GM12892 (cell line): ENCODE data around the gene B4GALT2.

Experiments used
- DNase-seq: peaks from one replicate; pipeline ENCODE4 v3.0.0; 2011; ENCODE audit not compliant: insufficient read length
- FAIRE-seq: peaks from 2 replicates; lab custom pipeline; 2011; peaks lifted over from hg19 to GRCh38; lab: Jason Lieb, UNC
- POLR2A ChIP-seq: IDR thresholded peaks from 2 replicates; pipeline ENCODE4 v1.6.1; 2011; ENCODE audit warnings: low read depth, low read length, control low read depth
- POLR2AphosphoS5 ChIP-seq: IDR thresholded peaks from 2 replicates; pipeline ENCODE4 v1.6.1; 2011; ENCODE audit warnings: low read depth, low read length, control low read depth
- TAF1 ChIP-seq: IDR thresholded peaks from 2 replicates; pipeline ENCODE4 v1.6.1; 2011; ENCODE audit warnings: low read depth, mild to moderate bottlenecking, control low read depth, low read length, borderline replicate concordance

B4GALT2 gene

DNA sequence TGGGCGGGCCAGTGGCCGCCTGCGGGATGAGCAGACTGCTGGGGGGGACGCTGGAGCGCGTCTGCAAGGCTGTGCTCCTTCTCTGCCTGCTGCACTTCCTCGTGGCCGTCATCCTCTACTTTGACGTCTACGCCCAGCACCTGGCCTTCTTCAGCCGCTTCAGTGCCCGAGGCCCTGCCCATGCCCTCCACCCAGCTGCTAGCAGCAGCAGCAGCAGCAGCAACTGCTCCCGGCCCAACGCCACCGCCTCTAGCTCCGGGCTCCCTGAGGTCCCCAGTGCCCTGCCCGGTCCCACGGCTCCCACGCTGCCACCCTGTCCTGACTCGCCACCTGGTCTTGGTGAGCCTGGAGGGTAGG lies 2.1 kb downstream of the B4GALT2 start:
- DNase-seq (no peak), FAIRE-seq (no peak)
- TF ChIP-seq TAF1, result no peak
- TF ChIP-seq POLR2A, result no peak
- TF ChIP-seq POLR2AphosphoS5, result no peak

- TF ChIP-seq TAF1, result no peak
- DNase-seq (no peak), FAIRE-seq (no peak)
Observed at GRCh38 chr1:43981636-43982035, 2.6 kb downstream of the B4GALT2 start.

DNA sequence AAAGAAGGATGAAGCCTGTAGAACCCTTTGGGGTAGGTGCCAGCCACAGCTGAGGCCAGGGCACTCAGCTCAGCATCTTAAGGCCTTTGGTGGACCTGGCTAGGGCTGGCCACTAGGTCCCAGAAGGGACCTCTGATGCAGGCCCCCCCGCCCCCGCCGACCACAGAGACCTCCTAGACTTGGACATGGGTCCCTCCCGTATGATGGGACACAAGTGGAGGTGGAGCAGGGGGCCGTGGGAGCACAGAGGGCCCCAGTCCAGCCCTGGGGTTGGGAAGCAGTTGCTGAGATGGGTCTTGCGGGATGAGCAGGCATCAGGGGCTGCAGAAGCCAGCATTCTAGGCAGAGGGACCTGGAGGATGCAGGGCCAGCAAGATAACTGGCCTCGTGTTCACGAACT lies 3.2 kb downstream of the B4GALT2 start:
- no peak for DNase-seq
- TF ChIP-seq POLR2AphosphoS5 (no peak), TAF1 (no peak), POLR2A (no peak)
- FAIRE-seq, result no peak

DNA sequence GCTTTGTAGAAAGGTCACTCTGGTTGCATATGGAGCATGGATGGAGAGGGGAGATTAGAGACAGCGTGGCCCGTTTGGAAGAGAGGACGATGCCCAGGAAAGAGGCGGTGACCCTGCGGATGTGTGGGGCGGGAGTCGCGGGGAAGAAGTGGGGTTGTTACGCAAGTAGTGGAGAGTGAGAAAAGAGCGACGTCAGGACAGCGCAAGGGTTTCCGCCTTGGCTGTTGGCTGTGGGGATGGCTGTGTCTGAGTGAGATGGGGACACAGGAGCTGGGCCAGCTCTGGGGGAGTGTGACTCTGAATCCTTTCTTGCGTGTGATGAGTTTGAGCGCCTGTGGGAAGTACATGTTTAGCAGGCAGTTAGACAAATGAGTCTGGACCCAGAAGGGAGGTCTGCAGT lies 3.8 kb downstream of the B4GALT2 start:
- DNase-seq (no peak), FAIRE-seq (no peak)
- TF ChIP-seq POLR2A (no peak), TAF1 (no peak), POLR2AphosphoS5 (no peak)

GRCh38 chr1:43983253-43983899 lies 4.4 kb downstream of the B4GALT2 start:
- DNase-seq (no peak), FAIRE-seq (no peak)
- TF ChIP-seq TAF1 (no peak), POLR2AphosphoS5 (no peak), POLR2A (no peak)

GRCh38 chr1:43984855-43985254 lies 5.8 kb downstream of the B4GALT2 start:
- DNase-seq (no peak), FAIRE-seq (no peak)
- no peak for TF ChIP-seq POLR2AphosphoS5
- no peak for TF ChIP-seq TAF1
- TF ChIP-seq POLR2A, result no peak

DNA sequence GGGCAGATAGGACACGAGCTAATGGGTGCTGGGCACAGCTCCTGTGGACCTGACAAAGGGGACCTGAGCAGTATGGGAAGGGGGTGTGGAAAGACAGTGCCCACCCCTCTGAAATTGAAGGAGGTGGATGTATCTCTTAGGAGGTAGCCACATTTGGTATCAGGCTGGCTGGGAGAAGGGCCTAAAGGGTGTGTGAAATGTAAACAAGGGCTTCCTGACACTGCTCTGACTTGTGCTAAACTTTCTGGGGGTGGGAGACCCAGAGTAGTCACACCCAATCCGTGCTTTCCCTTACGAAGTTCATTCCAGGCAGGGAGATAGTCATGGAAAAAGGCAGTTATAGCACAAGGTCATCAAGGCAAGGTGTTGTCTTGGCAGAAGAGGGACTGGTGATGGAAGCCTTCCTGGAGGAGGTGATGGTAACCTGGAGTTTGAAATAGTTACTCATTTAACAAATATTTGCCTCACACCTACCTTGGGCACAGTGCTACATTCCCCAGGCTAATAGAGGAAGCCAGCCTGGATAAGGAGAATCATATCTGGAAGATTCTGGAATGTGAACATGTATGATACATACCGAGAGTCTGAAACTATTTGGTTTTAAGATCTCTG lies 7.1 kb downstream of the B4GALT2 start:
- TF ChIP-seq POLR2A, result no peak
- no peak for TF ChIP-seq TAF1
- no peak for TF ChIP-seq POLR2AphosphoS5
- no peak for FAIRE-seq
- no peak for DNase-seq

GRCh38 chr1:43986712-43987111 lies 7.7 kb downstream of the B4GALT2 start:
- TF ChIP-seq TAF1 (no peak), POLR2A (no peak), POLR2AphosphoS5 (no peak)
- FAIRE-seq (no peak), DNase-seq (no peak)

DNA sequence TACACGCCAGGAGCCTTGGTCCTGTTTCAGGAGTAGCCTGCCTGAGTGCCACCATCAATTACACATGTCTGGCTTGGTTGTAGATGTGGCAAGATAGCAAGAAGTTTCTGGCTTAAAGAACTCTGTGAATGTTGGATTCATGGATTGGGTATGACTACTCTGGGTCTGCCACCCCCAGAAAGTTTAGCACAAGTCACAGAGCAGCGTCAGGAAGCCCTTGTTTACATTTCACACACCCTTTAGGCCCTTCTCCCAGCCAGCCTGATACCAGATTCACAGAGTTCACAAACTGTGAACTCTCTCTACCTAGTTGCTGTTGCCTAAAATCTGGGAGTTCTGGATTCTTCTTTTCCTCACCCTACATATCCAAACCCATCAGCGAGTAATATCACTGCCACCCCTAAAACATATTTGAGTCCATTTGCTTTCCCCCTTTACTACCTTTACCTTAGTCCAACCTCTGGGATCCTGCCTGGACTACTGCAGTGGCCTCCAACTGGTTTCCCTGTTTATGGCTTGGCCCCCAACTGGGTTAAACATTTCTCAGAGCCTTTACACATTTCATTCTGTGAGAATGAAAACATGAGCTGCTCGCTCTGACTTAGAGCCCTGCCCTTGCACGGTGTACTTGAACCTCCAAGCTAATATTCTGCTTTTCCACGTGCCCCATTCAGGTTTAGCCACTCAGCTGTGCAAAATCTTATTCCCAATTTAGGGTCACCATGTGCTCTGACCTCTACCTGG lies 8.3 kb downstream of the B4GALT2 start:
- TF ChIP-seq POLR2A (no peak), TAF1 (no peak), POLR2AphosphoS5 (no peak)
- no peak for DNase-seq
- FAIRE-seq, result no peak

DNA sequence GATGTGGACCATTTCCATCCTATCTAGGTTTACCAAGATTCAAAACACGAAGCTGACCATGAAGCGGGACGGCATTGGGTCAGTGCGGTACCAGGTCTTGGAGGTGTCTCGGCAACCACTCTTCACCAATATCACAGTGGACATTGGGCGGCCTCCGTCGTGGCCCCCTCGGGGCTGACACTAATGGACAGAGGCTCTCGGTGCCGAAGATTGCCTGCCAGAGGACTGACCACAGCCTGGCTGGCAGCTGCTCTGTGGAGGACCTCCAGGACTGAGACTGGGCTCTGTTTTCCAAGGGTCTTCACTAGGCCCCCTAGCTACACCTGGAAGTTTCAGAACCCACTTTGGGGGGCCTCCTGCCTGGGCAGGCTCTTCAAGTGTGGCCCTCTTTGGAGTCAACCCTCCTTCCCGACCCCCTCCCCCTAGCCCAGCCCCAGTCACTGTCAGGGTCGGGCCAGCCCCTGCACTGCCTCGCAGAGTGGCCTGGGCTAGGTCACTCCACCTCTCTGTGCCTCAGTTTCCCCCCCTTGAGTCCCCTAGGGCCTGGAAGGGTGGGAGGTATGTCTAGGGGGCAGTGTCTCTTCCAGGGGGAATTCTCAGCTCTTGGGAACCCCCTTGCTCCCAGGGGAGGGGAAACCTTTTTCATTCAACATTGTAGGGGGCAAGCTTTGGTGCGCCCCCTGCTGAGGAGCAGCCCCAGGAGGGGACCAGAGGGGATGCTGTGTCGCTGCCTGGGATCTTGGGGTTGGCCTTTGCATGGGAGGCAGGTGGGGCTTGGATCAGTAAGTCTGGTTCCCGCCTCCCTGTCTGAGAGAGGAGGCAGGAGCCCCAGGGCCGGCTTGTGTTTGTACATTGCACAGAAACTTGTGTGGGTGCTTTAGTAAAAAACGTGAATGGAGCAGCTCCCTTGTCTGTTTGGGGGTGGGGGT lies 11.5 kb downstream of the B4GALT2 start:
- FAIRE-seq, result no peak
- no peak for TF ChIP-seq TAF1
- no peak for TF ChIP-seq POLR2AphosphoS5
- no peak for TF ChIP-seq POLR2A
- no peak for DNase-seq

DNA sequence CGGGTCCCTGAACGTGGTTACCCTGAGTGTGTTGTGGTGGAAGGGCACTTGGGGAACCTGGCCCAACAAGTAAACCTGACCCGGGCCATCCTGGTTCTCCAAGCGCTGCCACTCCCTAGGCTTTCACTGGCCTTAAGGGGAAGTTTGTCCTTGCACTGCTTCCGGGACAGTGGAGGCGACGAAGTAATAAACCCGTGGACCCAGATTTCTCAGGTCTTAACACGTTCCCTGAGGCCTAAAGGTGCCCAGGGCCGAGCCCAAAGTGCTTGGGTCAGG lies 12.1 kb downstream of the B4GALT2 start:
- DNase-seq, result no peak
- FAIRE-seq, result no peak
- TF ChIP-seq POLR2AphosphoS5, result no peak
- no peak for TF ChIP-seq POLR2A
- TF ChIP-seq TAF1, result no peak
